Measurements from ENCODE around the gene ADAP1.

The ADAP1 gene

GRCh38 chr7:860149-860548, 94.3 kb downstream of the ADAP1 start:
- no peak for DNase-seq (ENCODE audit: low read depth)

GRCh38 chr7:859359-860030, 95.0 kb downstream of the ADAP1 start:
- DNase-seq (ENCODE audit: low read depth), result no peak

GRCh38 chr7:857661-858060, 96.8 kb downstream of the ADAP1 start:
- DNase-seq (ENCODE audit: low read depth), result no peak

- no peak for DNase-seq (ENCODE audit: low read depth)
These were observed 97.9 kb downstream of the ADAP1 start for GRCh38 chr7:856444-857095.

- DNase-seq (ENCODE audit: low read depth), result no peak
These were observed 98.7 kb downstream of the ADAP1 start for GRCh38 chr7:855686-856369.

- DNase-seq (ENCODE audit: low read depth), result no peak
These were observed 100.2 kb downstream of the ADAP1 start for GRCh38 chr7:854118-854775.

- DNase-seq (ENCODE audit: low read depth), result no peak
These were observed 100.9 kb downstream of the ADAP1 start for GRCh38 chr7:853366-854117.

- DNase-seq (ENCODE audit: low read depth), result no peak
These were observed 103.3 kb downstream of the ADAP1 start for GRCh38 chr7:851204-851603.

- no peak for DNase-seq (ENCODE audit: low read depth)
These were observed 104.7 kb downstream of the ADAP1 start for GRCh38 chr7:849781-850180.

- no peak for DNase-seq (ENCODE audit: low read depth)
These were observed 105.3 kb downstream of the ADAP1 start for GRCh38 chr7:849145-849544.

Measured in stimulated activated CD8-positive, alpha-beta memory T cell treated with anti-CD3 and anti-CD28 coated beads, Interleukin-15, amount 100 ng/mL, for 24 hours (primary cell).